CD4-positive, alpha-beta memory T cell (primary cell): ENCODE results near the gene FHIT. TPM values are rescaled to one million over a fixed set of nuclear protein-coding genes. Genes with fewer than 3 reads are reported as not detected.

Experiments
- CTCF ChIA-PET: fragments of 350-600 bp; sonication (Branson Sonifier 250); formaldehyde crosslinking; loops from one replicate; lab custom pipeline; 2021; ENCODE audit warnings: inconsistent platforms; ENCODE audit not compliant: partially characterized antibody; lab: Charles Lee
- POLR2A ChIA-PET: fragments of 350-600 bp; sonication (Branson Sonifier 250); formaldehyde crosslinking; loops from one replicate; lab custom pipeline; 2021; ENCODE audit not compliant: partially characterized antibody; lab: Charles Lee
- DNase-seq, 5 donors: peaks; one replicate each; pipeline versions ENCODE4 v3.0.0 to v3.0.0-alpha.2; 2020 to 2022; ENCODE audit warnings: mixed read lengths in 1 of 5
- H3K27ac ChIP-seq: one replicate; pipeline ENCODE4 v1.7.0; 2013; ENCODE audit warnings: low read depth, low read length
- H3K27me3 ChIP-seq: 2 replicates; pipeline ENCODE4 v1.7.0; 2013; ENCODE audit warnings: mild to moderate bottlenecking, low read length, moderate library complexity; ENCODE audit not compliant: insufficient read depth
- H3K36me3 ChIP-seq: 2 replicates; pipeline ENCODE4 v1.7.0; 2013; ENCODE audit warnings: mild to moderate bottlenecking, low read length, moderate library complexity; ENCODE audit not compliant: insufficient read depth
- H3K4me1 ChIP-seq: 2 replicates; pipeline ENCODE4 v1.7.0; 2013; ENCODE audit warnings: mild to moderate bottlenecking, low read length, moderate library complexity; ENCODE audit not compliant: insufficient read depth
- H3K4me3 ChIP-seq, 2 donors: one replicate each; pipeline ENCODE4 v1.7.0; 2013; ENCODE audit warnings: low read length in 2 of 2, mild to moderate bottlenecking in 1 of 2
- H3K9me3 ChIP-seq, 2 donors: one replicate each; pipeline ENCODE4 v1.7.0; 2013; ENCODE audit warnings: low read length in 2 of 2, control low read depth in 1 of 2; ENCODE audit not compliant: control insufficient read depth in 1 of 2
- H3K27ac Mint-ChIP-seq, 7 donors: one replicate each; pipeline ENCODE4 v1.8.0; 2020 to 2021; ENCODE audit warnings: mixed read lengths in 7 of 7, mild to moderate bottlenecking in 6 of 7, inconsistent platforms in 3 of 7, moderate library complexity in 3 of 7
- H3K27me3 Mint-ChIP-seq, 2 donors: one replicate each; pipeline ENCODE4 v1.8.0; 2020 to 2021; ENCODE audit warnings: mixed read lengths in 2 of 2
- H3K36me3 Mint-ChIP-seq, 2 donors: one replicate each; pipeline ENCODE4 v1.8.0; 2020 to 2021; ENCODE audit warnings: mixed read lengths in 2 of 2, inconsistent platforms in 1 of 2, mild to moderate bottlenecking in 1 of 2
- H3K4me1 Mint-ChIP-seq, 4 donors: one replicate each; pipeline ENCODE4 v1.8.0; 2020 to 2021; ENCODE audit warnings: mixed read lengths in 4 of 4, mild to moderate bottlenecking in 1 of 4
- H3K4me3 Mint-ChIP-seq, 8 donors: one replicate each; pipeline ENCODE4 v1.8.0; 2020 to 2021; ENCODE audit warnings: mixed read lengths in 8 of 8, mild to moderate bottlenecking in 7 of 8, moderate library complexity in 6 of 8, inconsistent platforms in 3 of 8
- H3K9me3 Mint-ChIP-seq, 8 donors: one replicate each; pipeline ENCODE4 v1.8.0; 2020 to 2021; ENCODE audit warnings: mixed read lengths in 8 of 8, mild to moderate bottlenecking in 5 of 8, inconsistent platforms in 3 of 8, moderate library complexity in 1 of 8
- intact Hi-C: fragments of 100-400 bp; cut with micrococcal nuclease; formaldehyde crosslinking; loops from one replicate; pipeline ENCODE4 v1.15.1; 2023
- polyA plus RNA-seq, 2 donors: library from polyadenylated mRNA; unstranded; fragments of 300-500 nt; fragmentation: Illumina TruSeq; gene quantifications; one replicate each; pipeline ENCODE4 v1.2.3, GENCODE V29; 2021
- total RNA-seq, 2 experiments: library from RNA; stranded (reverse); gene quantifications; one replicate each; pipeline ENCODE4 v1.2.3, GENCODE V29; 2021

Gene FHIT
- total and polyA plus RNA-seq, 4 experiments from 2014 or later = 8.5 to 58.7 (median 33.2) TPM

DNA sequence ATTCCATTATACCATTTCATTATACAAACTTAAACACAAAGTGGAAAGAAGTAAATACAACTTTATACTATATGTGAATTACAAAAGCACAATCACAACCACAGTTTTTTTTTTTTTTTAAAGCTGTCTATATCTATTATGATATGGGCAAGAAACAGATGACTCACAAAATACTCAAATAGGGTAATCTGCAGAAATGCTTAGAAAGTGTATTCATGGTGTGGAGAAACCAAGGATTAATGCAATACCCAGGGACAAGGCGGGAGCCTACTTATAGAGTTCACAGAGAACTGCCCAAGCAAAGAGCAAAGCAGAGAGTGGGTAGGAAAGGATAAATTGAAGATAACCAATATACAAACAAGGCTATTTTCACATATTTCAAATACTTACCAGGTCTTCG, 332.0 kb downstream of the FHIT start:
- Histone ChIP-seq H3K27me3 (no peaks in the 10 kb centered on the region), H3K36me3 (no peaks in the 10 kb centered on the region), H3K9me3 (no peaks in the 10 kb centered on the region), H3K4me1 (no peaks in the 10 kb centered on the region), H3K4me3 (no peak overlapping the region), H3K27ac (no peak overlapping the region)
- peaks cover 0 to 8% (median 2%) of the 10 kb centered on the region in 8 donors for H3K9me3 Mint-ChIP-seq
- no peaks in the 10 kb centered on the region for H3K36me3 Mint-ChIP-seq
- CTCF ChIA-PET = no interaction called here
- H3K27ac Mint-ChIP-seq = no peak overlapping the region
- no peak overlapping the region for H3K4me3 Mint-ChIP-seq
- POLR2A ChIA-PET = no interaction called here
- DNase-seq = no peak
- intact Hi-C loops = no loop called here
- no peaks in the 10 kb centered on the region for H3K27me3 Mint-ChIP-seq
- no peaks in the 10 kb centered on the region for H3K4me1 Mint-ChIP-seq

DNA sequence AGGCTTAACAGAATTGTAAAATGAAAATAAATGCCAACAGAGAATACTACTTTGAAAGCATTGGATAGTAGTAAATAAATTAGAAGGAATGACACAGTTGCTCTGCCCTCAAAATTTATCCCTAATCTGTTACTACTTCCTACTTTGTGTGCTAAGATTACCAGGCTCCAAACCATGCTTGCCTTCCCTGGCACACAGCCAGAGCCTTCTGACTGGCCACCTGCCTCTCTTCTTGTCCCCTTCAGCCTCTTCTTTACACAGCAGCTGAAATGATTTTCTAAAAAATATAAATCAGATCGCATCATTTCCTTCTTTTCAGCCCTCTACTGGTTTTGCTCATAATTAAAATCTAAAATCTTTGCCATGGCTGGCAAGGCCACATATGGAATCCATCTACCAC, 334.1 kb downstream of the FHIT start:
- DNase-seq = no peak
- intact Hi-C loops = no loop called here
- Mint-ChIP-seq H3K9me3 (peaks cover 0 to 8% (median 2%) of the 10 kb centered on the region in 8 donors), H3K4me1 (no peaks in the 10 kb centered on the region), H3K4me3 (no peak overlapping the region), H3K27ac (no peak overlapping the region), H3K27me3 (no peaks in the 10 kb centered on the region), H3K36me3 (no peaks in the 10 kb centered on the region)
- H3K27ac ChIP-seq = no peak overlapping the region
- no peaks in the 10 kb centered on the region for H3K9me3 ChIP-seq
- H3K36me3 ChIP-seq = no peaks in the 10 kb centered on the region
- CTCF ChIA-PET = no interaction called here
- no peak overlapping the region for H3K4me3 ChIP-seq
- H3K4me1 ChIP-seq = no peaks in the 10 kb centered on the region
- H3K27me3 ChIP-seq = no peaks in the 10 kb centered on the region
- POLR2A ChIA-PET = no interaction called here

DNA sequence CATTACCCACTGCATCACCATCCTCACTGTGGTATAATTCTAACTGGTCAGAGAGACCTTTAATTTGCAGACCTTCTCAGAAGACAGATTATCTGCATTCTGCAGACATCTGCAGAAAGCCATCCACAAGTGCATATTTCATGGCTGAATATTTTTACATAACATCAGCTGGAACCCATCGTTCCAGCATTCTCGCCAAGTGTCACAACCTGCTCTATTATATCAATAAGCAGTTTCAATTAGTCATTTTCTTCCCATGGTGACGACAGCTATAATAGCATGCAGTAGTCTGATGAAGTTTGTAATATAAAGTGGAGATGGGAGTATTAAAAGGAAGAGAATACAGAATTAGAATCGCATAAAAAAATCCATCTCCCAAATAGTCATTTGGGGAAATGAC, 334.7 kb downstream of the FHIT start:
- H3K27me3 ChIP-seq = no peaks in the 10 kb centered on the region
- Mint-ChIP-seq H3K4me3 (no peak overlapping the region), H3K4me1 (no peaks in the 10 kb centered on the region), H3K9me3 (peaks cover 0 to 8% (median 2%) of the 10 kb centered on the region in 8 donors), H3K27ac (no peak overlapping the region), H3K36me3 (no peaks in the 10 kb centered on the region), H3K27me3 (no peaks in the 10 kb centered on the region)
- no peak overlapping the region for H3K4me3 ChIP-seq
- H3K4me1 ChIP-seq = no peaks in the 10 kb centered on the region
- no peak overlapping the region for H3K27ac ChIP-seq
- ChIA-PET CTCF (no interaction called here), POLR2A (no interaction called here)
- H3K36me3 ChIP-seq = no peaks in the 10 kb centered on the region
- H3K9me3 ChIP-seq = no peaks in the 10 kb centered on the region
- no peak for DNase-seq
- intact Hi-C loops = no loop called here

DNA sequence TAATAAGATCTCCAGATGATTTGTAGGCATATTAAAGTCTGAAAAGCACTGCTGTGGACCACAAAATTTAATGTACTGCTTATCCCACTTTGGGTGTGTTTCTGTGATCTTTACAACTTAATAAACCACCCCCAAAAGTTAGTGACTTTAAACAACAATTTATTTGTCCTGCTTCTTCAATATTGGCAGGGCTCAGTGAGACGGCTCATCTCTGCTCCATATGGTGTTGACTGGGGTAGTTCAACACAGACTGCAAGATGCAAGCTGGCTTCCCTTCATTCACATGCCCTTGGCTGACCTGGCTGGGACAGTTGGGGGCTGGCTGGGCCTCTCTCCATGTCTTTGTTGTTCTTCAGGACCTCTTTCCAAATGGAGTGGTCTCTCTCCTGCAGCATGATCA, 337.8 kb downstream of the FHIT start:
- Mint-ChIP-seq H3K36me3 (no peaks in the 10 kb centered on the region), H3K9me3 (peaks cover 0 to 11% (median 5%) of the 10 kb centered on the region in 8 donors), H3K27me3 (no peaks in the 10 kb centered on the region), H3K4me3 (no peak overlapping the region), H3K27ac (no peak overlapping the region), H3K4me1 (no peaks in the 10 kb centered on the region)
- Histone ChIP-seq H3K4me3 (no peak overlapping the region), H3K27me3 (no peaks in the 10 kb centered on the region), H3K27ac (no peak overlapping the region), H3K36me3 (no peaks in the 10 kb centered on the region), H3K4me1 (no peaks in the 10 kb centered on the region), H3K9me3 (no peaks in the 10 kb centered on the region)
- intact Hi-C loops = no loop called here
- no peak for DNase-seq
- ChIA-PET CTCF (no interaction called here), POLR2A (no interaction called here)

DNA sequence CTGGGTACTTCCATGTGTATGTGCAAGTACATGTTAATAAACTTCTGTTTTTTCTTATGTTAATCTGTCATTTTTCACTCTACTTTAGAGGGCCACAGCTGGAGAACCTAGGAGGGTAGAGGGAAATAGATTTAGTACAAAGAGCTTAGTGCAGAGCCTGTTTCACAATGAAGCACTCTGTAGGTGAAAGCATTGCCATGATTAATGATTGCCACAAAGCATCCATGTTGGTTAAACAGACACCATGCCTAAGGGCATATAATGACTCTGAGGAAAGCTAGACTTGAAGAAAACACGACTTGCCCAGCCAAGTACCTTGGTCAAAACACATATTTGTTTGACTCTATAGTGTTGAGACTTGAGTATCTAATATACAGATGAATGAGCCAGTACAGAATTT, 338.4 kb downstream of the FHIT start:
- peaks cover 0 to 10% (median 5%) of the 10 kb centered on the region in 8 donors for H3K9me3 Mint-ChIP-seq
- no peaks in the 10 kb centered on the region for H3K27me3 Mint-ChIP-seq
- no peaks in the 10 kb centered on the region for H3K4me1 Mint-ChIP-seq
- no peaks in the 10 kb centered on the region for H3K36me3 Mint-ChIP-seq
- DNase-seq = no peak
- H3K27ac ChIP-seq = no peak overlapping the region
- no peaks in the 10 kb centered on the region for H3K9me3 ChIP-seq
- intact Hi-C loops = no loop called here
- H3K27me3 ChIP-seq = no peaks in the 10 kb centered on the region
- H3K36me3 ChIP-seq = no peaks in the 10 kb centered on the region
- ChIA-PET POLR2A (no interaction called here), CTCF (no interaction called here)
- no peak overlapping the region for H3K27ac Mint-ChIP-seq
- H3K4me3 Mint-ChIP-seq = no peak overlapping the region
- no peaks in the 10 kb centered on the region for H3K4me1 ChIP-seq
- no peak overlapping the region for H3K4me3 ChIP-seq

DNA sequence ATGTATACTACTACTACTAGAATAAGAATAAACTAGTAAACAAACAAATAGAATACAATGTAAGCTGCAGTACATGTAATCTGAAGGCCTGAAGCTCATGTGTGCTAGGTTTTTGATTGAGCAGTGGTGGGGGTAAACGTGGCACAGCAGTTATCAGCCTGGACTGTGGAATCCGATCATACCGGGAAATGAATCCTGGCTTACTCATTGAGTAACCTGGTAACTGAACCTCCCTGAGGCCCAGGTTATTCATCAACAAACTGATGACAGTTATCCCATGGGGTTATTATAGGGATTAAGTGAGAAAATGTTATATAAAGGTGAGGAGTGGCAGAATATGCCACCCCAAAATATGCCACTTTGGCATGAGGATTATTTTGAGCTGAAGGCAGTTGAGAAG, 339.1 kb downstream of the FHIT start:
- peaks cover 0 to 10% (median 5%) of the 10 kb centered on the region in 8 donors for H3K9me3 Mint-ChIP-seq
- intact Hi-C loops = no loop called here
- H3K27me3 Mint-ChIP-seq = no peaks in the 10 kb centered on the region
- H3K27ac Mint-ChIP-seq = no peak overlapping the region
- H3K4me3 Mint-ChIP-seq = no peak overlapping the region
- no peaks in the 10 kb centered on the region for H3K4me1 Mint-ChIP-seq
- Histone ChIP-seq H3K27me3 (no peaks in the 10 kb centered on the region), H3K4me3 (no peak overlapping the region), H3K4me1 (no peaks in the 10 kb centered on the region), H3K36me3 (no peaks in the 10 kb centered on the region), H3K9me3 (no peaks in the 10 kb centered on the region), H3K27ac (no peak overlapping the region)
- H3K36me3 Mint-ChIP-seq = no peaks in the 10 kb centered on the region
- ChIA-PET CTCF (no interaction called here), POLR2A (no interaction called here)
- DNase-seq = no peak

DNA sequence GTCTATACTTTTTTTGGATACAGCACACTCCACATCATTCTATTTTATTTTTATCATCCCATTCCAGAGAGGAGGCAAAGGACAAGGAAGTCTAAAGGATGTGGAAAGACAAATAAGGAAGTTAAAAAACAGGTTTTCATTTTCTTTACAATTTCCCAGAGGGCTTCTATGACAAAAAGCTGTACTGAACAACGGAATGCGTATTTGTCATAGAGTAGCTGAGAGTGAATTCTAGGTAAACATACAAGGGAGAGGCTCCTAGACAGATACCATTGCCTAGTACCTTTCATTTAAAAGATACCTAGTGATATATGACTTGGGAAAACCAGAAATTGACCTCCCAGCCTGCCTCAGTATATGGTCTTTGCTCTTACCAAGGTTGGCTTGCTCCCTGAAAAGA, 341.7 kb downstream of the FHIT start:
- intact Hi-C loops = no loop called here
- H3K9me3 ChIP-seq = no peaks in the 10 kb centered on the region
- H3K4me1 Mint-ChIP-seq = no peaks in the 10 kb centered on the region
- H3K27ac Mint-ChIP-seq = no peak overlapping the region
- CTCF ChIA-PET = no interaction called here
- no peak for DNase-seq
- H3K9me3 Mint-ChIP-seq = peaks cover 0 to 14% (median 5%) of the 10 kb centered on the region in 8 donors
- H3K27me3 Mint-ChIP-seq = no peaks in the 10 kb centered on the region
- no peak overlapping the region for H3K4me3 ChIP-seq
- POLR2A ChIA-PET = no interaction called here
- no peaks in the 10 kb centered on the region for H3K36me3 ChIP-seq
- H3K4me3 Mint-ChIP-seq = no peak overlapping the region
- H3K36me3 Mint-ChIP-seq = no peaks in the 10 kb centered on the region
- no peaks in the 10 kb centered on the region for H3K27me3 ChIP-seq
- H3K27ac ChIP-seq = no peak overlapping the region
- H3K4me1 ChIP-seq = no peaks in the 10 kb centered on the region

DNA sequence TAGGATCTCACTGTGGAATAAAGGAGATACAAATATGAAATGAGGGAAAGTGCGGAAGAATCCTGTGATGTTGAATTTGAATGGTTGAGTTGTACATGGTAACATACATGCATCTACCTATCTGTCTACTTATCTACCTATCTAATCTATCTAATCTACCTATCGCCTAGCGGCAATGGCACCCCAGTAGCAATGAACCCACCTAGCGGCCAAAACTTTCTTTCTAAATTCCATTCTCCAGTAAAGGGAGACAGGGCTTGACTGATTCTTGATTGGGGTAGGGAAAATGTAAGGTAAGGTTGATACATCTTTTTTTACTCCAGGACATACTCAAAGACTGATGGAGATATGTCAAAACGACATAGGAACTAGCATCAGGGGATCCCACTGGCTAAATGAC, 345.0 kb downstream of the FHIT start:
- Mint-ChIP-seq H3K4me1 (no peaks in the 10 kb centered on the region), H3K36me3 (no peaks in the 10 kb centered on the region), H3K27me3 (no peaks in the 10 kb centered on the region), H3K9me3 (peaks cover 0 to 11% (median 5%) of the 10 kb centered on the region in 8 donors), H3K4me3 (no peak overlapping the region), H3K27ac (no peak overlapping the region)
- ChIA-PET CTCF (no interaction called here), POLR2A (no interaction called here)
- intact Hi-C loops = no loop called here
- Histone ChIP-seq H3K9me3 (no peaks in the 10 kb centered on the region), H3K36me3 (no peaks in the 10 kb centered on the region), H3K27ac (no peak overlapping the region), H3K4me3 (no peak overlapping the region), H3K27me3 (no peaks in the 10 kb centered on the region), H3K4me1 (no peaks in the 10 kb centered on the region)
- DNase-seq = no peak
